Heart right ventricle (tissue), 16 donors: Measurements from ENCODE around the gene LRRTM2. TPM values are rescaled to one million over a fixed set of nuclear protein-coding genes. Genes with fewer than 3 reads are reported as not detected.

Experiments
- ATAC-seq, 8 donors: fragments of 200-7000 bp; cut with Tn5 transposase; one replicate each; pipeline ENCODE4 v1.9.1; 2020; ENCODE audit warnings: mild to moderate bottlenecking in 8 of 8, moderate library complexity in 8 of 8, moderate number of reproducible peaks in 1 of 8
- DNase-seq, 2 donors: peaks; one replicate each; pipeline ENCODE4 v3.0.0-alpha.2; 2020
- H3K27ac ChIP-seq, 10 donors: fragments of 200-600 bp; sonication (generic) in 2 of 10; one replicate each; pipeline versions ENCODE4 v1.5.0 to v1.8.0; 2020 to 2022; ENCODE audit warnings: mild to moderate bottlenecking in 3 of 10
- H3K27me3 ChIP-seq, 7 donors: fragments of 200-600 bp; one replicate each; pipeline ENCODE4 v1.8.0; 2021 to 2022; ENCODE audit warnings: mild to moderate bottlenecking in 2 of 7
- H3K36me3 ChIP-seq, 9 donors: fragments of 200-600 bp; sonication (generic) in 1 of 9; one replicate each; pipeline versions ENCODE4 v1.5.0 to v1.8.0; 2020 to 2022; ENCODE audit warnings: mild to moderate bottlenecking in 2 of 9
- H3K4me1 ChIP-seq, 9 donors: fragments of 200-600 bp; sonication (generic) in 1 of 9; one replicate each; pipeline versions ENCODE4 v1.5.0 to v1.8.0; 2020 to 2022; ENCODE audit warnings: mild to moderate bottlenecking in 4 of 9
- H3K4me3 ChIP-seq, 10 donors: fragments of 200-600 bp; sonication (generic) in 2 of 10; one replicate each; pipeline versions ENCODE4 v1.5.0 to v1.8.0; 2020 to 2022; ENCODE audit warnings: mild to moderate bottlenecking in 7 of 10, moderate library complexity in 2 of 10
- H3K9me3 ChIP-seq, 11 donors: fragments of 200-600 bp in 10 of 11; sonication (generic) in 2 of 11; one replicate each; pipeline versions ENCODE4 v1.5.0 to v1.8.0; 2013 to 2022; ENCODE audit warnings: mild to moderate bottlenecking in 2 of 11, control low read depth in 1 of 11, moderate library complexity in 1 of 11
- CTCF ChIP-seq, 9 donors: fragments of 200-600 bp; sonication (generic) in 2 of 9; IDR thresholded peaks; one replicate each; pipeline versions ENCODE4 v1.5.0 to v1.8.0; 2021 to 2022; ENCODE audit warnings: antibody characterized with exemption in 9 of 9, mild to moderate bottlenecking in 5 of 9, moderate library complexity in 1 of 9
- WGBS, 2 donors: extraction: QIAGEN DNeasy Blood & Tissue Kit; methylation state at CpG; one replicate each; pipeline ENCODE4 v1.1.7; 2013; ENCODE audit warnings: inconsistent platforms in 1 of 2; 5-methylcytosine and 5-hydroxymethylcytosine counted together
- intact Hi-C, 10 donors: fragments of 100-400 bp; cut with DNase I; formaldehyde crosslinking; loops; one replicate each; pipeline versions ENCODE4 v1.11.1 to v1.14.2; 2022
- polyA plus RNA-seq, 2 donors: library from polyadenylated mRNA; stranded (reverse); fragments of 200-250 nt; gene quantifications; one replicate each; pipeline ENCODE4 v1.2.3, GENCODE V29; 2013
- total RNA-seq, 10 donors: library from RNA; stranded (reverse); fragmentation: NEBNext Ultra II Directional in 3 of 10; extraction: Animal tissue kit (Norgen Biotek cat#: 25700) in 3 of 10; gene quantifications; one replicate each; pipeline versions ENCODE4 v1.2.1 to v1.2.4, GENCODE V29; 2021 to 2023
- donor health status: Arrhythmogenic right ventricular cardiomyopathy.
- donor health status: ischemic (EF 13 %, LVEDD 7.1; RV severe dilation, severe dysfunction).
- donor health status: healthy with polysubstance abuse.
- donor health status: DM: no; HTN: yes; CAD: no.
- donor health status: DM: no; HTN: no; CAD: no.
- donor health status: ischemic (EF 25% LVEDD 6.9; RV normal size, moderate dysfunction).
- donor health status: ischemic (EF 25% LVEDD 5.7; RV mildly dilated, moderate dysfunction).
- donor health status: healthy.
- donor health status: DM: yes; HTN: yes; CAD: no.
- donor health status: Ischemic cardiomyopathy.
- donor health status: ischemic (EF 35%, LVEDD 5.7; RV mildly dilated, moderate dysfunction).
- donor health status: nonischemic (EF 11% LVEDD 7.7; RV severe dilation, severe dysfunction).
- donor health status: DM: yes; HTN: yes; CAD: no.
- donor health status: PGD.
- donor health status: ischemic (EF 29% LVEDD 5.4; RV normal size, mild dysfunction).
- donor health status: nonischemic (EF 23%, LVEDD 6.1; RV moderate dilation, normal function).

The LRRTM2 gene
- total and polyA plus RNA-seq, 12 donors: 0.04 to 0.49 (median 0.09) TPM; not detected in 6

DNA sequence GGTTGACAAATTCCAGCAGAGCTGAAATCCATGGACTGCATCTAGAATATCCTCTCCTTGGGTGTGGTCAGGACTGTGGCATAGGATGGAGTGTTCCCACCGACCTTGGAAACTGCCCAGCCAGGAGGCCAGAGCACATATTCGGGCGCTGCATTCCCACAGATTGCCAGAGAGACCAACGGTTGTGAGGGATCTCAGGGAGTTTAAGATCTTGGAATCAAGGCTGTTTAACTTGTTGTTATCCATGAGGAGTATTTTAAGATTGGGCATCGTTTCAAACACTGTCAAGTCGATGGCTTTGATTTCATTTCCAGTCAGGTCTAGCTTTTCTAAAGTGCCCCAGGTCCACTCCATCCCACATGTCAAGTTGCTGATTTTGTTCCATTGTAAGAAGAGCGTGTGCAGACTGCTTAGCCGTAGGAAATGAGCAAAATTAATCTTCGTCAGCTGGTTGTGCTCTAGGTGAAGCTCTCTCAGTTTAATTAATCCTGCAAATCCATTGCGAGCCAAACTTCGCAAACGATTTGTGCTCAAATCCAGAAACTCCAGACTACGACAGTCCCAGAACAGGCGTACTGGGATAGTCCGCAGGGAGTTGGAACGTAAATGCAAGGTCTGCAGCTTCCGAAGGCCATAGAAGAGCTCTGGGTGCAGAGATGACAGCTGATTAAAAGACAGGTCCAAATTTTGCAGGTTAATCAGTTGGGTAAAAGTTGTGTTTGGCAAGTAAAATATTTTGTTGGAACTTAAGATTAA, 1.5 kb downstream of the LRRTM2 start:
- Histone ChIP-seq H3K4me3 (no peak overlapping the region), H3K27ac (no peak overlapping the region), H3K36me3 (no peaks in the 10 kb centered on the region), H3K9me3 (peaks cover 0 to 5% (median 0%) of the 10 kb centered on the region in 11 donors), H3K27me3 (no peaks in the 10 kb centered on the region), H3K4me1 (peaks cover 7 to 84% (median 55%) of the 10 kb centered on the region in 9 donors)
- DNase-seq (no peak), ATAC-seq (peak in 3 of 8 donors; percentile 28 to 56 (median 34))
- 69 to 72% methylated on average over 17 of the region's 17 CpGs for WGBS, 2 donors
- intact Hi-C loops: loop anchor here in 1 of 10 donors (5.0 kb wide), 1 partner anchor 389 kb away; no protein-coding TSS in a partner anchor
- TF ChIP-seq CTCF (IDR thresholded peaks at IDR 0.05): no peak

DNA sequence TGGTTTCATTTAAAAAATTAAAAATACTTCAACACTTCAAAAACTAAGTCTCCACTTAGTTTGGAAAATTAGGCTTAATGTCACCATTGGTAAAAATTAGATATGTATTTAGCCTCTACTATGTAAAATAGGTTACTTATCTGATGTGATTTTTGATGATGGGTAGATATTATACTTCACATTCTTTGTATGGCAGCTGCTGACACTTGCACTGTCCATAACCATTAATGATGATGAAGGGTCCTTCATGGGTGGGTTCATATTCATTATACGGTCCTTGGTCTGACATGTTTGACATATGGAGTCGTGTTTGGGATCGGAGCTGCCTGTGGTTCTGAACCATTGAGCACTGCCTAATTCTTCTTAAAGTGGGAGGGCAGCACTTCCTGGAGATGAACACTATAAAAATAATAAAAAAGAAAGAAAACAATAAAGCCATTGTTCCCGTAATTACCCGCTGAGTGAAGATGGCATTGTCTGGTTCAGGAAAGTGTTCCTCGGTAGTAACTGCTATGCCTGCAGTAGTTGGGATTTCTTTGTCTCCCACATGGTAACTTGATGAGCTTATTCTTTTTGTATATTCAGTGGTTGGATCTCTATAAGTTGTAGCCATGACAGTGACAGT, 2.2 kb downstream of the LRRTM2 start:
- TF ChIP-seq CTCF (IDR thresholded peaks at IDR 0.05): no peak
- no peak overlapping the region for H3K27ac ChIP-seq
- H3K36me3 ChIP-seq: no peaks in the 10 kb centered on the region
- H3K27me3 ChIP-seq: no peaks in the 10 kb centered on the region
- 72 to 82% methylated on average over 6 of the region's 6 CpGs for WGBS, 2 donors
- H3K4me1 ChIP-seq: peaks cover 11 to 86% (median 57%) of the 10 kb centered on the region in 9 donors
- DNase-seq (no peak), ATAC-seq (no peak)
- intact Hi-C loops: loop anchor here in 1 of 10 donors (5.0 kb wide), 1 partner anchor 389 kb away; no protein-coding TSS in a partner anchor
- H3K9me3 ChIP-seq: peaks cover 0 to 5% (median 0%) of the 10 kb centered on the region in 11 donors
- no peak overlapping the region for H3K4me3 ChIP-seq

GRCh38 chr5:138870611-138871010, 4.5 kb downstream of the LRRTM2 start:
- H3K36me3 ChIP-seq: no peaks in the 10 kb centered on the region
- WGBS, 2 donors: 60 to 61% methylated on average over 3 of the region's 3 CpGs
- no peak for DNase-seq
- H3K9me3 ChIP-seq: no peaks in the 10 kb centered on the region
- TF ChIP-seq CTCF (IDR thresholded peaks at IDR 0.05): no peak
- no peaks in the 10 kb centered on the region for H3K27me3 ChIP-seq
- peaks cover 11 to 97% (median 65%) of the 10 kb centered on the region in 9 donors for H3K4me1 ChIP-seq
- no peak overlapping the region for H3K4me3 ChIP-seq
- intact Hi-C loops: loop anchor here in 1 of 10 donors (5.0 kb wide), 1 partner anchor 392 kb away; no protein-coding TSS in a partner anchor
- no peak for ATAC-seq
- H3K27ac ChIP-seq: peak overlapping the region in 2 of 10 donors; percentile 15 to 27

- Histone ChIP-seq H3K27me3 (no peaks in the 10 kb centered on the region), H3K36me3 (no peaks in the 10 kb centered on the region), H3K4me3 (no peak overlapping the region), H3K4me1 (peaks cover 11 to 94% (median 59%) of the 10 kb centered on the region in 9 donors), H3K9me3 (no peaks in the 10 kb centered on the region), H3K27ac (peak overlapping the region in 2 of 10 donors; percentile 15 to 27)
- ATAC-seq (peak in 1 of 8 donors; percentile 41), DNase-seq (no peak)
- TF ChIP-seq CTCF (IDR thresholded peaks at IDR 0.05): no peak
- WGBS, 2 donors: 52 to 65% methylated on average over 5 of the region's 5 CpGs
- intact Hi-C loops: loop anchor here in 1 of 10 donors (5.0 kb wide), 1 partner anchor 392 kb away; no protein-coding TSS in a partner anchor
Observed at GRCh38 chr5:138869763-138870500, 5.2 kb downstream of the LRRTM2 start.
